Superior temporal gyrus (tissue), 1 donor: Measurements from ENCODE around the gene NXN.
"Not testable (repeated sequence)": the region's sequence is repeated elsewhere in the genome, so short reads cannot be mapped to it uniquely, and the experiment has no call there.

Source experiments
- DNase-seq: peaks from one replicate; pipeline ENCODE4 v3.0.0-alpha.2; 2016; ENCODE audit errors: extremely low spot score

NXN gene

GRCh38 chr17:830381-830780 is 149.2 kb downstream of the NXN start:
- no peak for DNase-seq

GRCh38 chr17:829614-830013 is 150.0 kb downstream of the NXN start:
- DNase-seq, result not testable (repeated sequence)

- DNase-seq, result no peak
Observed at GRCh38 chr17:828761-829160, 150.8 kb downstream of the NXN start.

- DNase-seq, result no peak
Observed at GRCh38 chr17:826778-827177, 152.8 kb downstream of the NXN start.

- no peak for DNase-seq
Observed at GRCh38 chr17:825216-825615, 154.4 kb downstream of the NXN start.

- no peak for DNase-seq
Observed at GRCh38 chr17:824378-824777, 155.2 kb downstream of the NXN start.

- DNase-seq, result no peak
Observed at GRCh38 chr17:823501-823902, 156.1 kb downstream of the NXN start.

GRCh38 chr17:819251-819650 is 160.3 kb downstream of the NXN start:
- no peak for DNase-seq

GRCh38 chr17:814371-814770 is 165.2 kb downstream of the NXN start:
- no peak for DNase-seq

GRCh38 chr17:812638-813204 is 166.9 kb downstream of the NXN start:
- no peak for DNase-seq

GRCh38 chr17:811051-811784 is 168.4 kb downstream of the NXN start:
- DNase-seq, result no peak

GRCh38 chr17:807523-808294 is 171.9 kb downstream of the NXN start:
- DNase-seq, result no peak

- DNase-seq, result no peak
Observed at GRCh38 chr17:806781-807522, 172.6 kb downstream of the NXN start.

- no peak for DNase-seq
Observed at GRCh38 chr17:806346-806745, 173.2 kb downstream of the NXN start.

GRCh38 chr17:805886-806285 is 173.7 kb downstream of the NXN start:
- DNase-seq, result not testable (repeated sequence)

- DNase-seq, result no peak
Observed at GRCh38 chr17:804541-805435, 174.8 kb downstream of the NXN start.

GRCh38 chr17:802901-803881 is 176.4 kb downstream of the NXN start:
- no peak for DNase-seq

- no peak for DNase-seq
Observed at GRCh38 chr17:802481-802880, 177.1 kb downstream of the NXN start.

- no peak for DNase-seq
Observed at GRCh38 chr17:801660-802059, 177.9 kb downstream of the NXN start.
